Ovary (tissue), 9 donors: Measurements from ENCODE around the gene CDH23. TPM values are rescaled to one million over a fixed set of nuclear protein-coding genes. Genes with fewer than 3 reads are reported as not detected.

Experiments used
- DNase-seq, 5 donors: peaks; one replicate each; pipeline ENCODE4 v3.0.0-alpha.2; 2019 to 2020
- H3K27ac ChIP-seq, 2 donors: fragments of 200-600 bp; one replicate each; pipeline versions ENCODE4 v1.5.1 to v1.8.0; 2019 to 2022
- H3K27me3 ChIP-seq: fragments of 200-600 bp; one replicate; pipeline ENCODE4 v1.8.0; 2022
- H3K36me3 ChIP-seq: fragments of 200-600 bp; sonication (generic); one replicate; pipeline ENCODE4 v1.5.1; 2019
- H3K4me1 ChIP-seq: one replicate; pipeline ENCODE4 v1.8.1; 2013; ENCODE audit warnings: mild to moderate bottlenecking, moderate library complexity; ENCODE audit not compliant: insufficient read depth
- H3K4me3 ChIP-seq: fragments of 200-600 bp; sonication (generic); one replicate; pipeline ENCODE4 v1.5.1; 2017
- H3K9me3 ChIP-seq, 2 donors: fragments of 200-600 bp in 1 of 2; sonication (generic) in 1 of 2; one replicate each; pipeline versions ENCODE4 v1.5.1 to v1.8.1; 2013 to 2019; ENCODE audit warnings: mild to moderate bottlenecking in 1 of 2, moderate library complexity in 1 of 2
- EP300 ChIP-seq: sonication (generic); formaldehyde crosslinking; IDR thresholded peaks from one replicate; pipeline ENCODE4 v1.6.1; 2017; ENCODE audit warnings: antibody characterized with exemption
- POLR2A ChIP-seq: fragments of 450-650 bp; IDR thresholded peaks from one replicate; pipeline ENCODE4 v1.6.1; 2017; ENCODE audit warnings: antibody characterized with exemption, mild to moderate bottlenecking, moderate library complexity
- WGBS, 3 donors: extraction: QIAGEN DNeasy Blood & Tissue Kit in 1 of 3; methylation state at CpG; one replicate each; pipeline versions ENCODE4 v1.1.5 to v1.1.7; 2013 to 2017; 5-methylcytosine and 5-hydroxymethylcytosine counted together
- intact Hi-C, 4 donors: fragments of 100-400 bp; cut with DNase I; formaldehyde crosslinking; loops; one replicate each; pipeline versions ENCODE4 v1.11.0 to v1.15.1; 2022 to 2023
- polyA plus RNA-seq, 2 donors: library from polyadenylated mRNA; stranded (reverse); fragments of 200-250 nt in 1 of 2; fragments of 350-450 nt in 1 of 2; fragmentation: Illumina TruSeq in 1 of 2; extraction: RNeasy Lipid Tissue Mini Kit (QIAGEN cat#74804) in 1 of 2; gene quantifications; one replicate each; pipeline ENCODE4 v1.2.3, GENCODE V29; 2013 to 2014
- total RNA-seq, 7 donors: library from RNA; depleted of rRNA in 2 of 7; stranded (reverse); fragments of >200 nt in 2 of 7; fragmentation: NEBNext Ultra II Directional in 3 of 7; extraction: Animal tissue kit (Norgen Biotek cat#: 25700) in 3 of 7; gene quantifications; one replicate each; pipeline versions ENCODE4 v1.1.0 to v1.2.4, GENCODE V29; 2016 to 2023
- TF ChIP-seq, protein P1 (sequence below), 3 donors: fragments of 450-650 bp in 2 of 3; fragments of 200-600 bp in 1 of 3; IDR thresholded peaks; one replicate each; pipeline versions ENCODE4 v1.5.1 to v1.8.0; 2016 to 2022; ENCODE audit warnings: antibody characterized with exemption in 3 of 3, mild to moderate bottlenecking in 1 of 3
- donor health status: DM: no; HTN: no; CAD: no; lungs with moderate emphysema.
- donor health status: DM: no; HTN: no; CAD: no.
- donor health status: Bipolar disorder and iron deficiency.
- donor health status: DM: yes; HTN: yes; CAD: no.
- donor health status: DM: no; HTN: no; CAD: no.
- donor health status: DM: yes; HTN: yes; CAD: no.

Gene CDH23
- total and polyA plus RNA-seq, 9 donors = 7.5 to 108 (median 39.1) TPM

GRCh38 chr10:71685554-71686232 is 289.0 kb downstream of the CDH23 start:
- intact Hi-C loops = no loop called here
- H3K4me3 ChIP-seq = no peak overlapping the region
- TF ChIP-seq POLR2A (no peak), EP300 (no peak)
- TF ChIP-seq, protein P1, sequence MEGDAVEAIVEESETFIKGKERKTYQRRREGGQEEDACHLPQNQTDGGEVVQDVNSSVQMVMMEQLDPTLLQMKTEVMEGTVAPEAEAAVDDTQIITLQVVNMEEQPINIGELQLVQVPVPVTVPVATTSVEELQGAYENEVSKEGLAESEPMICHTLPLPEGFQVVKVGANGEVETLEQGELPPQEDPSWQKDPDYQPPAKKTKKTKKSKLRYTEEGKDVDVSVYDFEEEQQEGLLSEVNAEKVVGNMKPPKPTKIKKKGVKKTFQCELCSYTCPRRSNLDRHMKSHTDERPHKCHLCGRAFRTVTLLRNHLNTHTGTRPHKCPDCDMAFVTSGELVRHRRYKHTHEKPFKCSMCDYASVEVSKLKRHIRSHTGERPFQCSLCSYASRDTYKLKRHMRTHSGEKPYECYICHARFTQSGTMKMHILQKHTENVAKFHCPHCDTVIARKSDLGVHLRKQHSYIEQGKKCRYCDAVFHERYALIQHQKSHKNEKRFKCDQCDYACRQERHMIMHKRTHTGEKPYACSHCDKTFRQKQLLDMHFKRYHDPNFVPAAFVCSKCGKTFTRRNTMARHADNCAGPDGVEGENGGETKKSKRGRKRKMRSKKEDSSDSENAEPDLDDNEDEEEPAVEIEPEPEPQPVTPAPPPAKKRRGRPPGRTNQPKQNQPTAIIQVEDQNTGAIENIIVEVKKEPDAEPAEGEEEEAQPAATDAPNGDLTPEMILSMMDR (IDR thresholded peaks at IDR 0.05) = no peak
- no peak overlapping the region for H3K27ac ChIP-seq
- H3K9me3 ChIP-seq = no peaks in the 10 kb centered on the region
- H3K4me1 ChIP-seq = no peaks in the 10 kb centered on the region
- H3K36me3 ChIP-seq = no peaks in the 10 kb centered on the region
- WGBS, 3 donors = 89 to 92% (median 91%) methylated on average over 13 of the region's 13 CpGs
- DNase-seq = no peak
- no peaks in the 10 kb centered on the region for H3K27me3 ChIP-seq

- Histone ChIP-seq H3K4me3 (no peak overlapping the region), H3K27ac (no peak overlapping the region), H3K9me3 (no peaks in the 10 kb centered on the region), H3K36me3 (no peaks in the 10 kb centered on the region), H3K4me1 (no peaks in the 10 kb centered on the region), H3K27me3 (no peaks in the 10 kb centered on the region)
- intact Hi-C loops = no loop called here
- 58 to 67% (median 67%) methylated on average over 5 of the region's 5 CpGs for WGBS, 3 donors
- no peak for DNase-seq
- TF ChIP-seq POLR2A (no peak), EP300 (no peak)
- TF ChIP-seq, protein P1 (IDR thresholded peaks at IDR 0.05) = no peak
Observed at GRCh38 chr10:71687077-71687476, 290.4 kb downstream of the CDH23 start.

DNA sequence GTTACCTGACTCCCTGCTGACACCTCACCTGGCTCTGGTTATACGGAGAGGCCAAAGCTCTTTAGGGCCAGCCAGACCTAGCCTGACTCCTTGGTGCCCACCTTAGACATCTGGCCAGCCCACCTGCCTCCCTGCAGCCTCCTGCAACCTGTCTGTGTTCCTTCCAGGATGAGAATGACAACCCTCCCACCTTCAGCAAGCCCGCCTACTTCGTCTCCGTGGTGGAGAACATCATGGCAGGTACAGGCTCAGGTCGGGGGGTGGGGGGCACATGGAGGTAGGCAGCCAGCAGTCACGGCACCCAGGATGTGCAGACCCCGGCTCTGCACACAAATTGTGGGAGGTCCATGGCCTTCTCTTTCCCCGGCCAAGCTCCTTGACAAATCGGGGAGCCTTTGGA is 290.8 kb downstream of the CDH23 start:
- Histone ChIP-seq H3K4me1 (no peaks in the 10 kb centered on the region), H3K27me3 (no peaks in the 10 kb centered on the region), H3K27ac (no peak overlapping the region), H3K9me3 (no peaks in the 10 kb centered on the region), H3K36me3 (no peaks in the 10 kb centered on the region), H3K4me3 (no peak overlapping the region)
- intact Hi-C loops = no loop called here
- no peak for DNase-seq
- 74 to 87% (median 86%) methylated on average over 9 of the region's 9 CpGs for WGBS, 3 donors
- TF ChIP-seq EP300 (no peak), POLR2A (no peak)
- TF ChIP-seq, protein P1 (IDR thresholded peaks at IDR 0.05) = no peak

GRCh38 chr10:71688256-71688655 is 291.5 kb downstream of the CDH23 start:
- Histone ChIP-seq H3K27ac (no peak overlapping the region), H3K9me3 (no peaks in the 10 kb centered on the region), H3K36me3 (no peaks in the 10 kb centered on the region), H3K27me3 (no peaks in the 10 kb centered on the region), H3K4me3 (no peak overlapping the region), H3K4me1 (no peaks in the 10 kb centered on the region)
- WGBS, 3 donors = 91 to 92% (median 91%) methylated on average over 3 of the region's 3 CpGs
- intact Hi-C loops = no loop called here
- no peak for DNase-seq
- no peak for TF ChIP-seq EP300
- TF ChIP-seq, protein P1 (IDR thresholded peaks at IDR 0.05) = no peak
- no peak for TF ChIP-seq POLR2A
